HFF-Myc (cell line): ENCODE measurements around the gene MSMO1.
A peak's percentile ranks its signal among the peaks of the same experiment; 100 is the strongest.

Source experiments
- DNase-seq: peaks from one replicate; pipeline ENCODE4 v3.0.0-alpha.2; 2011; ENCODE audit warnings: low read depth; ENCODE audit errors: extremely low read depth
- H3K4me3 ChIP-seq: replicated peaks from 2 replicates; pipeline ENCODE4 v1.5.1; 2011; ENCODE audit warnings: low read depth, mild to moderate bottlenecking, control low read depth, low read length
- CTCF ChIP-seq: IDR thresholded peaks from 2 replicates; pipeline ENCODE4 v1.5.1; 2012; ENCODE audit warnings: mild to moderate bottlenecking, low read depth, low read length, control low read depth; ENCODE audit errors: missing control alignments

MSMO1 gene

GRCh38 chr4:165369522-165369921 lies 42.1 kb downstream of the MSMO1 start:
- DNase-seq, result no peak
- H3K4me3 ChIP-seq, result no peak overlapping the region
- TF ChIP-seq CTCF, result no peak

GRCh38 chr4:165370530-165370929 lies 43.1 kb downstream of the MSMO1 start:
- no peak overlapping the region for H3K4me3 ChIP-seq
- no peak for DNase-seq
- no peak for TF ChIP-seq CTCF

GRCh38 chr4:165375465-165375864 lies 48.0 kb downstream of the MSMO1 start:
- no peak overlapping the region for H3K4me3 ChIP-seq
- no peak for DNase-seq
- TF ChIP-seq CTCF, result no peak

- H3K4me3 ChIP-seq, result peak overlapping the region; percentile 47
- DNase-seq, result no peak
- no peak for TF ChIP-seq CTCF
Observed at GRCh38 chr4:165378398-165378744, 50.9 kb downstream of the MSMO1 start.

- peak; percentile 18 for TF ChIP-seq CTCF
- no peak for DNase-seq
- H3K4me3 ChIP-seq, result peak within 1 kb of the TSS; percentile 47
Observed at GRCh38 chr4:165378745-165379677, 51.5 kb downstream of the MSMO1 start, which contains the start of gene CPE. TSS of gene CPE (plus strand) at chr4:165379008. CDS start at chr4:165379222, 214 bp downstream.

- no peak for TF ChIP-seq CTCF
- no peak for DNase-seq
- peak overlapping the region; percentile 47; the same call in 1 of the 2 replicates for H3K4me3 ChIP-seq
Observed at GRCh38 chr4:165379678-165380064, 52.2 kb downstream of the MSMO1 start.
